SHP77 (cell line): ENCODE measurements around the gene CNNM3.
"Not testable (repeated sequence)": the region's sequence is repeated elsewhere in the genome, so short reads cannot be mapped to it uniquely, and the experiment has no call there.

Experiments
- DNase-seq, 2 experiments: peaks; one replicate each; lab custom pipeline; 2025; lab: John Stamatoyannopoulos, UW

The CNNM3 gene

GRCh38 chr2:96816127-96816835, at the start of gene CNNM3:
Gene CNNM3 (plus strand): TSS chr2:96816268. CDS start chr2:96816278, 10 bp downstream.
- peak; percentile 88 to 91 for DNase-seq

GRCh38 chr2:96767135-96767871, 48.8 kb upstream of the CNNM3 start:
- no peak for DNase-seq

- no peak for DNase-seq
Measured at GRCh38 chr2:96768083-96768561, 47.9 kb upstream of the CNNM3 start.

GRCh38 chr2:96769814-96770213, 46.3 kb upstream of the CNNM3 start:
- peak in 1 of 2 experiments; percentile 19 for DNase-seq

DNA sequence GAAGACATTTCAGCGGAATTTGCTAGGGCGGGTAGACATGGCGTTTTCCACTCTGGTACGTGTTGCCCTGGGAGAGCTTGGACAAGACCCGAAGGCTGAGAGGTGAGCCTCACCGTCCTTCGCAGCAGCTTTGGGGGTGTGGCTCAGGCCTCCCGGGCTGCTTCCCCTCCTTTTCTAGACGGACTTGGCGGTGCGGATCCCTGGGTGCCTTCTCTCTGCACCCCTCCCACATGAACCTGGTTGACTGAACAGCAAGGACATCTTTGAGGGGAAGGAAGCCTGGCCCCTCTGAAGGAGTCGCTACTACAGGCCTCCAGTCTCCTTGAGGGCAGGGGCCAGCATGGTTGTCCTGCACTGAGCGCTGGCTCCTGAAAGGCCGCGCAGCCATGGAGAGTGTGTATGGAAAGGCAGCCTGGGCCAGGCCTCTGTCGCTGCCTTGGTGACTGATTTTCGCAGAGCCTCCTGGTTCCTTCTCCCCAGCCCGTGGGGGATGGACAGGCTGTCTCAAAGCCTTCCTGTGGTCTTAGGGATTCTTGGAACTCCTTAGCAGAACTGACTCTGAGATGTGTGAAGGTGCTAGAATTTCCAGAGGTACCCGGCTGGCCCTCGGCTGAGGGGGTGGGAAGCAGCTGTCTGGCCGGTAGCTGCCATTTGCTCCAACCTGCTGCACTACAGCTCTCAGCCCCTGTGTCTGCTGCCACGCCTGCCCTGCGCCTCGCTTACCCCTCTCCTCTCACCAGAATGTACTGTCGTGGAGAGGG, 45.4 kb upstream of the CNNM3 start:
- no peak for DNase-seq

GRCh38 chr2:96771796-96772618, 44.1 kb upstream of the CNNM3 start:
- no peak for DNase-seq

DNA sequence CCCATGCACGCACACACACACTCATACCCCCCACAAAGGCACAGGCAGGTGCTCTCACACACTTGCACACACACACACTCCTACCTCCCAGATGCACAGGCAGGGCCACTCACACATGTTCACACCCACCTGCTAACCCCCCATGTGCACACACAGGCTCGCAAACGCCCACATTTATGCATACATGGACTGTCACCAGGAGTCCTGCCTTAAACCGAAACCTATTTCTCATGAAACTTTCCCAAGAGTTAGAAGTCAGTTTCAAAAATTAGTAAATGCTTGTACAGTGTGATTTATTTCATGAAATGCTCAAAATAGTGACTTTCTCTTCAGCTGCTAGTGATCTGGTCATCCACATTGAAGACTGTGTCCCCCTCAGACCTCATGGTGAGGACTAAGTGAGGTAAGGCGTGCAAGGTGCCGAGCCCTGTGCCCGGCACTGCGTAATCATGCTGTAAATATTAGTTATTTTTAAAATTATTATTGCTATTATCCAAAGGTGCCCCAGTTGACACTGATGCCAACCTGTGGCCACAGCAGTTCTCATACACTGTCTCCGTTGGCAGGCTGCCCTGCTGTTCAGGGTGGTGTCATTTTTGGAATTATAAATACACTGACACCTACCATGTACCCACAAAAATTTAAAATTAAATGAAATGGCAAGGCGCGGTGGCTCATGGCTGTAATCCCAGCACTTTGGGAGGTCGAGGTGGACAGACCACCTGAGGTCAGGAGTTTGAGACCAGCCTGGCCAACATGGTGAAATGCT, 43.0 kb upstream of the CNNM3 start:
- DNase-seq: no peak

- no peak for DNase-seq
Measured at GRCh38 chr2:96773922-96774321, 42.1 kb upstream of the CNNM3 start.

DNA sequence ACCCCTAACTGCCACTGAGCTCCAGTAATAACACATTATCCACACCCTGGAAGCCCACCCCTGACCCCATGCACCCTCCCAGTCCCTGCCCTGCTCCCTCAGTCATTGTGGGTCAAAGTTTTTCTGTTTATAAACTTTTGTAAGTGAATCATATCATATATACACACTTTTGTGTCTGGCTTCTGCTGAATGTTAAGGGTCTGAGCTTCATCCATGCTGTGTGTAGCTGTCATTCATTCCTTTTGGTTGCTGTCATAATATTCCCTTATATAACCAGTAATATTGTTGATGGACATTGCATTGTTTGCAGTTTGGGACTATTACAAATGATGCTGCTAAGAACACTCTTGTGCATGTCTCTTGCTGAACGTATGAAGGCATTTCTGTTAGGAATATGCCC, 40.9 kb upstream of the CNNM3 start:
- DNase-seq: no peak

- no peak for DNase-seq
Measured at GRCh38 chr2:96783388-96783787, 32.7 kb upstream of the CNNM3 start.

DNA sequence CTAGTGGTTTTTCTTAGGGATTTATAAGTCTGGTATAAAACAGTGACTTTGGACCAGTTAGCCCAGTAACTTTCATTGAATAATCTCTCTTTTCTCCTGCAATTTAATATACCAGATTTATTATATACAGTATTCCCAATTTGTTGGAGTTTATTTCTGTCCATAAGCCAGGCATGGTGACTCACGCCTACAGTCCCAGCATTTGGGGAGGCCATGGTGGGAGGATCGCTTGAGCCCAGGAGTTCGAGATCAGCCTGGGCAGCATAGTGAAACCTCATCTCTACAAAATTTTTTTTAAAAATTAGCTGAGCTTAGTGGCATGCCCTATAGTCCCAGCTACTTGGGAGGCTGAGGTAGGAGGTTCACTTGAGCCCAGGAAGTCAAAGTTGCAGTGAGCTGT, 28.7 kb upstream of the CNNM3 start:
- DNase-seq: no peak

- peak in 1 of 2 experiments; percentile 13 for DNase-seq
Measured at GRCh38 chr2:96788442-96789244, 27.4 kb upstream of the CNNM3 start.

DNA sequence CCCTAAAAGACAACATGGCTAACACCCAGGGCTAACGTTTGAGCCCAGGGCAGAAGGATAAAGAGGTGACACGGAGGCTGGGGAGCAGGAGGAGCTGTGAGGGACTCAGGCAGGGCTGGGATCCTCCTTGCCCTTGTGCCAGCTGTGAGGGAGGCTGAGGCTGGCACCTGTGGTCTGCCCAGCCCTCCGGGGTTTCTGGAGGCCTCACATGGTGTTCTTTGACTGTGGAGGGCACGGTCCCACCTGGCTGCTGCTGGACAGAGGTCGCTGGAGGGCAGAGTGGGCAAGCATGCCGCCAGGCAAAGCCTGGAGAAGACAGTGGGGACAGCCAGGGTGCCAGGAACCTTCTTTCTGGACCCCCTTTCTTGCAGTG, 26.8 kb upstream of the CNNM3 start:
- no peak for DNase-seq

DNA sequence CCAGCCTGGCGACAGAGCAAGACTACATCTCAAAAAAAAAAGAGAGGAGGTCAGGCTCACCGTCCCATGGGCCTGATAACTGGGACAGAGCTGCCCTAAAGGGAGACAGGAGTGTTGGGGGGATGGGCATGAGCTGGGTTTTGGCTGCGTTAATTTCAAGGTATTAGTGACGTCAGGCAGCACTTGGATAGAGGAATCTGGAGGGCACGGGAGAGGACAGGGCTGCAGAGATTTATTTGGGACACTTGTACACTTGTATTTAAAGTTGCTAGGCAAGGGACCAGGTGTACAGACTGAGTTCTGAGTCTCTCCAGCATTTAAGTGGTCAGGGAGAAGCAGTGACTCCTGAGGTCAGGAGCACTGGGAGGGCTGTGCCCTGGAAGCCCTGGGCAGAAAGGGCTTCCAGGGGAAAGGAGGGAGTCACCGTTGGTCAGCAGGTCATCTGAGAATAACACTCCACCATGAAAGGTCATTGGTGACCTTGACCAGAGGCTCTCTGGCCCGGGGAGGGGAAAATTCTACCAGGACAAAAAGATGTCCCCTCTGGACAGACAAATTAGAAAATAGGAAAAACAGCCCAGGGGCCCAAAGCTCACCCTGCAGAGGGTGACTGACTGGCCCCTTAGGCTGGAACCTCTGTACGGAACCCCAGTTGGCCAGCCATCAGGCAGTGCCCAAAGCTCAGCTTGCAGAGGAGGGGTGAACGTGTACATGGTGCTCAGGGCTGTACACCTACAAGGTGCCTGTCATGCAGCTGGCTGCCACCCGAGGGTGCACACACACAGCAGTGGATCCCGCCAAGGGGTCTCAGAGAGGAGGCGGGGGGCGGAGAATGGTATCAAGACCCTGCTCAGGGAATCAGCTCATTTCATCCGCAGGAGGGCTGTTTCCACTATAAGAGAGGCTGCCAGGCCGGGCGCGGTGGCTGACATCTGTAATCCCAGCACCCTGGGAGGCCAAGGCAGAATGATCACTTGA, 23.0 kb upstream of the CNNM3 start:
- DNase-seq: no peak

GRCh38 chr2:96795076-96795475, 21.0 kb upstream of the CNNM3 start:
- DNase-seq: no peak

DNA sequence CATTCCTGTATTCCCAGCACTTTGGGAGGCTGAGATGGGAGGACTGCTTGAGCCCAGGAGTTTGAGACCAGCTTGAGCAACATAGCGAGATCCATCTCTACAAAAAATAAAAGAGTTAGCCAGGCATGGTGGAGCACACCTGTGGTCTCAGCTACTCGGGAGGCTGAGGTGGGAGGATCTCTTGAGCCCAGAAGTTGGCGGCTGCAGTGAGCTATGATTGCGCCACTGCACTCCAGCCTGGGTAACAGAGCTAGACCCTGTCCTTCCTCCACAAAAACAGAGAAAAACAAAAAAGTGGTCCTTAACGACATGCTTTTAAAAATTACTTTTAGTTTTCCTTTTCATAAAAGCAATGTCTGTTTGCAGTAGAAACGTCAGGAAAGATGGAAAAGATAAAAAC, 19.6 kb upstream of the CNNM3 start:
- DNase-seq: not testable (repeated sequence)

DNA sequence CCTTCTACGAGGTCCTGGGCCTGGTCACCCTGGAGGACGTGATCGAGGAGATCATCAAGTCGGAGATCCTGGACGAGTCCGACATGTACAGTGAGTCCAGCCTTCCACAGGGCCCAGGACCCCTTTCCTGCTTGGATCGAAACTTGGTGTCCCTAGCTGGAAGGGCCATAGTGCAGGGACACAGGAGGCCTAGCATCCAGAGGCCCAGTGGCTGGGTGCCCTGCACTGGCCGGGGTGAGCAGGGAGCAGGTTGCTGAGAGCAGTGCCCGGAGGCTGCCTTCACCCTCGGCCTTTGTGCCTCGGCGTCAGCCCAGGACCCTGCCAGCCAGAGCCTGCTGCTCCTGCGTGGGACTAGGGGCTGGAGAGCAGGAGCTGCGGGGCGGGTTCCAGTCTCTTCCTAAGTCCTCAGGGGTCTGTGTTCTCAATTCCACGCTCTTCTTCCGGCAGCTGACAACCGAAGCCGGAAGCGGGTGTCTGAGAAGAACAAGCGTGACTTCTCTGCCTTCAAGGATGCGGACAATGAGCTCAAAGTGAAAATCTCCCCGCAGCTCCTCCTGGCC, 18.9 kb upstream of the CNNM3 start:
- DNase-seq: no peak

DNA sequence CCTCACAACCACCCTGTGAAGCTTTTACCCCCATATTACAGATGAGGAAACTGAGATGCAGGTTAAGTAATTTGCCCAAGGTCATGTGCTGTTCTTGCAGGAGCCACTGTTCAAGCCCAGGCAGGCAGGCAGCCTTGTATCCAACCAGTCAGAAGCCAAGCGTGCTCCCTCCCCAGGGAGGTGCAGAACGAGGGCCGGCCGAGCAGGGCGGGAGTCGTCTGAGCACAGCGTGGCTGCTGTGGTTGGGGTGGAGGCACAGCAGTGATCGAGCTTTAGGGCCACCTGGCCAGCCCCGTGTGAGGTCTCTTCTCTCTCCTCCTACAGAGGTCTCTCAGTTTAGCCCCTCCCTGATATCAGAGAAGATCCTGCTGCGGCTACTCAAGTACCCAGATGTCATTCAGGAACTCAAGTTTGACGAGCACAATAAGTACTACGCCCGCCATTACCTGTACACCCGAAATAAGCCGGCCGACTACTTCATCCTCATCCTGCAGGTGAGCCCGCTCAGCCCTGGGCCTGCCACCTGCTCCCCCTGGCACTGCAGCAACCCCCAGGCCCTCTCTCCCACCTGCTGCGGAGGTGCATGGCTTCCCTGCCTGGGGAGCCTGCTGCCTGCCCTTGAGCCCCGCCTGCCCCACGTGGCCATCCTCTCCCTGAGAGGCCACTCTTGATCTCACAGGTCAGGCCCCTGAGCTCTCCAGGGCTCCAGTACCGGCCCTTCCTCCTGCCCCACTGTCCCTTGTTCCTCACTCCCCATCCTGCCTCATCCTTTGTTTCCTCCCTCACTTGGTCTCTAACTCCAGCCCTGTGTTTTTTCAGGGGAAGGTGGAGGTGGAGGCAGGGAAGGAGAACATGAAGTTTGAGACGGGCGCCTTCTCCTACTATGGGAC, 17.1 kb upstream of the CNNM3 start:
- DNase-seq: no peak
